ENCODE results near the gene TNFRSF14.

GRCh38 chr1:2528016-2528415 lies 28.2 kb upstream of the TNFRSF14 start:
- TF ChIP-seq ZNF583 (CRISPR knock-in tag; IDR thresholded peaks at IDR 0.05) = no peak
- no peak for TF ChIP-seq ATF2 (CRISPR knock-in tag; IDR thresholded peaks at IDR 0.05)
- no peak for TF ChIP-seq TAF1 (IDR thresholded peaks at IDR 0.05; ENCODE audit: control insufficient read depth, extremely low read depth, insufficient read depth, low read length, severe bottlenecking)
- TF ChIP-seq SNRNP70 (optimal IDR thresholded peaks at IDR 0.05; ENCODE audit: low read depth, low read length) = no peak
- TF ChIP-seq TFAM (CRISPR knock-in tag; conservative IDR thresholded peaks at IDR 0.05) = no peak
- no peak for TF ChIP-seq MAZ (CRISPR knock-in tag; conservative IDR thresholded peaks at IDR 0.05 in 1 of 2, IDR thresholded peaks at IDR 0.05 in 1 of 2)
- TF ChIP-seq JUND (IDR thresholded peaks at IDR 0.05; ENCODE audit: borderline replicate concordance, low read depth, low read length) = no peak
- TF ChIP-seq JUND (tag; IDR thresholded peaks at IDR 0.05; ENCODE audit: borderline replicate concordance, low read depth, low read length) = no peak
- TF ChIP-seq E2F1 (CRISPR knock-in tag; IDR thresholded peaks at IDR 0.05) = no peak
- TF ChIP-seq ZNF707 (CRISPR knock-in tag; conservative IDR thresholded peaks at IDR 0.05) = no peak
- no peak for TF ChIP-seq HDAC2 (IDR thresholded peaks at IDR 0.05)
- TF ChIP-seq ZBTB11 (CRISPR knock-in tag; IDR thresholded peaks at IDR 0.05) = no peak
- TF ChIP-seq EP300 (IDR thresholded peaks at IDR 0.05; ENCODE audit: low read length) = no peak
